K562 (cell line): ENCODE results near the gene YAE1. TPM values are rescaled to one million over a fixed set of nuclear protein-coding genes. Genes with fewer than 3 reads are reported as not detected.

ENCODE experiments used
- ATAC-seq: fragments of 200-7000 bp; cut with Tn5 transposase; 3 replicates; pipeline ENCODE4 v1.9.1; 2020; ENCODE audit warnings: moderate library complexity
- BruUV-seq: library from RNA; stranded (reverse); fragments of 400-500 nt; replicated peaks from 2 replicates; lab custom pipeline; 2021; lab: Mats Ljungman, UMichigan
- CTCF ChIA-PET: fragments of 300-600 bp; formaldehyde crosslinking; extraction: SDS; loops from one replicate; lab custom pipeline; 2021; ENCODE audit warnings: low intra/inter-chr PET ratio; lab: Yijun Ruan, JAX
- POLR2A ChIA-PET: fragments of 300-600, 350-650 bp; sonication (Branson Sonifier 250); formaldehyde crosslinking; extraction: SDS; loops from one replicate; lab custom pipeline; 2021; ENCODE audit warnings: antibody characterized with exemption, inconsistent platforms; lab: Yijun Ruan, JAX
- DNase-seq, 4 experiments: peaks; one replicate each; pipeline versions ENCODE4 v3.0.0 to v3.0.0-alpha.2; 2011 to 2018; ENCODE audit warnings: low spot score in 3 of 4, mixed read lengths in 3 of 4; ENCODE audit errors: extremely low read depth in 1 of 4
- FAIRE-seq: peaks from 2 replicates; lab custom pipeline; 2011; peaks lifted over from hg19 to GRCh38; lab: Jason Lieb, UNC
- H2AFZ ChIP-seq: 2 replicates; pipeline ENCODE4 v1.6.0; 2011; ENCODE audit warnings: low read depth, low read length, control low read depth, inconsistent platforms
- H3K27ac ChIP-seq: fragments of 200-600 bp; 3 replicates; pipeline ENCODE4 v1.8.0; 2011; ENCODE audit warnings: low read depth, mild to moderate bottlenecking, control low read depth, inconsistent platforms, low read length, moderate library complexity, mixed read lengths; ENCODE audit errors: extremely low read depth
- H3K27me3 ChIP-seq, 2 experiments: fragments of 300-600 bp in 1 of 2; 2 replicates in 1 of 2; 3 replicates in 1 of 2; pipeline versions ENCODE4 v1.6.0 to v1.8.0; 2011; ENCODE audit warnings: inconsistent platforms in 2 of 2, low read length in 2 of 2, mild to moderate bottlenecking in 1 of 2, mixed read lengths in 1 of 2, moderate library complexity in 1 of 2; ENCODE audit not compliant: control insufficient read depth in 2 of 2, insufficient read depth in 2 of 2
- H3K36me3 ChIP-seq: fragments of 300-600 bp; 3 replicates; pipeline ENCODE4 v1.8.0; 2011; ENCODE audit warnings: mild to moderate bottlenecking, low read length, inconsistent platforms; ENCODE audit not compliant: control insufficient read depth, insufficient read depth
- H3K4me1 ChIP-seq, 2 experiments: fragments of 200-600 bp in 1 of 2; replicated peaks in 1 of 2; 2 replicates in 1 of 2; 3 replicates in 1 of 2; pipeline versions ENCODE4 v1.5.1 to v1.8.0; 2011; ENCODE audit warnings: inconsistent platforms in 2 of 2, low read length in 2 of 2, mild to moderate bottlenecking in 1 of 2, mixed read lengths in 1 of 2, moderate library complexity in 1 of 2; ENCODE audit not compliant: control insufficient read depth in 2 of 2, insufficient read depth in 2 of 2
- H3K4me2 ChIP-seq: 2 replicates; pipeline ENCODE4 v1.6.1; 2011; ENCODE audit warnings: low read length, control low read depth, inconsistent platforms, mixed read lengths; ENCODE audit not compliant: insufficient read depth
- H3K4me3 ChIP-seq: fragments of 200-600 bp; sonication (generic), shearing (Covaris generic); 2 replicates; pipeline ENCODE4 v1.5.1; 2016; ENCODE audit warnings: control low read depth, inconsistent platforms
- H3K79me2 ChIP-seq: fragments of 200-600 bp; 3 replicates; pipeline ENCODE4 v1.8.0; 2011; ENCODE audit warnings: low read length, inconsistent platforms; ENCODE audit not compliant: control insufficient read depth, insufficient read depth
- H3K9ac ChIP-seq, 2 experiments: 2 replicates each; pipeline versions ENCODE4 v1.6.0 to v1.6.1; 2011; ENCODE audit warnings: low read depth in 2 of 2, low read length in 2 of 2, control low read depth in 1 of 2, inconsistent platforms in 1 of 2, mild to moderate bottlenecking in 1 of 2, mixed read lengths in 1 of 2; ENCODE audit not compliant: insufficient read depth in 1 of 2
- H3K9me1 ChIP-seq: one replicate; pipeline ENCODE4 v1.6.0; 2011; ENCODE audit warnings: inconsistent platforms, mild to moderate bottlenecking, low read length, moderate library complexity; ENCODE audit not compliant: control insufficient read depth, insufficient read depth
- H3K9me3 ChIP-seq: replicated peaks from 2 replicates; pipeline ENCODE4 v1.5.1; 2011; ENCODE audit warnings: low read depth, low read length, inconsistent platforms; ENCODE audit not compliant: control insufficient read depth, insufficient read depth
- H4K20me1 ChIP-seq: replicated peaks from 2 replicates; pipeline ENCODE4 v1.6.1; 2011; ENCODE audit warnings: low read length, inconsistent platforms, mixed read lengths; ENCODE audit not compliant: control insufficient read depth, insufficient read depth
- CBFA2T2 ChIP-seq: fragments of 450-650 bp; conservative IDR thresholded peaks from 2 replicates; pipeline ENCODE4 v1.6.1; 2017; ENCODE audit warnings: mild to moderate bottlenecking
- ETV6 ChIP-seq, 3 experiments: fragments of 150-350 bp in 1 of 3; sonication (generic) in 1 of 3; formaldehyde crosslinking in 1 of 3; IDR thresholded peaks; 2 replicates each; pipeline versions ENCODE4 v1.6.1 to v1.8.0; 2014 to 2022; ENCODE audit warnings: borderline replicate concordance in 2 of 3, low read depth in 2 of 3, antibody characterized with exemption in 1 of 3, low read length in 1 of 3, mild to moderate bottlenecking in 1 of 3, missing genetic modification reagents in 1 of 3
- JUN ChIP-seq, 2 experiments: sonication (generic) in 1 of 2; formaldehyde crosslinking in 1 of 2; IDR thresholded peaks; 2 replicates each; pipeline versions ENCODE4 v1.6.1 to v1.8.0; 2012 to 2022; ENCODE audit warnings: borderline replicate concordance in 2 of 2, mild to moderate bottlenecking in 2 of 2, improper control_type of control experiment in 1 of 2, low read depth in 1 of 2, low read length in 1 of 2, missing genetic modification reagents in 1 of 2
- KLF16 ChIP-seq: IDR thresholded peaks from 2 replicates; pipeline ENCODE4 v1.6.1; 2016; ENCODE audit warnings: antibody characterized with exemption
- MEIS2 ChIP-seq: fragments of 450-650 bp; IDR thresholded peaks from 2 replicates; pipeline ENCODE4 v1.6.1; 2014; ENCODE audit warnings: mild to moderate bottlenecking; ENCODE audit not compliant: partially characterized antibody
- PML ChIP-seq: IDR thresholded peaks from 2 replicates; pipeline ENCODE4 v1.6.1; 2012; ENCODE audit warnings: low read length, inconsistent platforms
- TAF9B ChIP-seq: fragments of 450-650 bp; IDR thresholded peaks from 2 replicates; pipeline ENCODE4 v1.6.1; 2018; ENCODE audit warnings: mild to moderate bottlenecking; ENCODE audit not compliant: partially characterized antibody
- ZNF586 ChIP-seq: fragments of 450-650 bp; formaldehyde crosslinking; conservative IDR thresholded peaks from 2 replicates; pipeline ENCODE4 v1.4.0; 2020; ENCODE audit warnings: mild to moderate bottlenecking, moderate library complexity
- WGBS: fragments of 100-300 bp; shearing (Covaris generic); methylation state at CpG from one replicate; pipeline ENCODE4 v1.1.6; 2016; ENCODE audit warnings: low coverage, mixed read lengths; ENCODE audit not compliant: insufficient coverage; ENCODE audit errors: missing lambda C conversion rate; 5-methylcytosine and 5-hydroxymethylcytosine counted together
- in situ Hi-C: fragments of 300-500 bp; cut with MboI; formaldehyde crosslinking; loops from 4 replicates; pipeline ENCODE4 v1.15.0; 2018; ENCODE audit warnings: inconsistent platforms, mixed read lengths
- intact Hi-C: fragments of 100-400 bp; cut with micrococcal nuclease; formaldehyde crosslinking; loops from 2 replicates; pipeline ENCODE4 v1.14.2; 2022
- polyA plus RNA-seq, 8 experiments: library from polyadenylated mRNA; depleted of rRNA in 4 of 8; stranded (reverse) in 5 of 8; unstranded in 3 of 8; fragments of >200 nt; fragmentation: Nextera tagmentation in 2 of 8; fragmentation: Illumina TruSeq in 1 of 8; extraction: Ambion mirVana in 2 of 8; extraction: Trizol in 1 of 8; gene quantifications; 2 replicates each; pipeline versions ENCODE4 v1.2.1 to v1.2.3, GENCODE V29; 2011 to 2014; ENCODE audit warnings: inconsistent platforms in 1 of 8, missing spikeins in 1 of 8
- total RNA-seq, 7 experiments: library from RNA; depleted of rRNA in 6 of 7; stranded (reverse); fragments of >200 nt in 6 of 7; fragmentation: Illumina TruSeq in 2 of 7; extraction: Trizol in 2 of 7; gene quantifications; 2 replicates each; pipeline versions ENCODE4 v1.2.1 to v1.2.3, GENCODE V29; 2011 to 2021; ENCODE audit warnings: low replicate concordance in 1 of 7
- TF ChIP-seq, protein P1 (sequence below): fragments of 200-400 bp; formaldehyde crosslinking; IDR thresholded peaks from 2 replicates; pipeline ENCODE4 v1.6.1; 2017; ENCODE audit warnings: mild to moderate bottlenecking, low read depth, low read length, moderate library complexity
- TF ChIP-seq, protein P2 (sequence below): IDR thresholded peaks from 2 replicates; pipeline ENCODE4 v1.6.1; 2014; ENCODE audit warnings: antibody characterized with exemption

The YAE1 gene
- total and polyA plus RNA-seq, 9 of the 15 experiments (the other 6 are each of a cell fraction or from before 2014, with no cell fraction given) = 15.2 to 63.4 (median 30.1) TPM

DNA sequence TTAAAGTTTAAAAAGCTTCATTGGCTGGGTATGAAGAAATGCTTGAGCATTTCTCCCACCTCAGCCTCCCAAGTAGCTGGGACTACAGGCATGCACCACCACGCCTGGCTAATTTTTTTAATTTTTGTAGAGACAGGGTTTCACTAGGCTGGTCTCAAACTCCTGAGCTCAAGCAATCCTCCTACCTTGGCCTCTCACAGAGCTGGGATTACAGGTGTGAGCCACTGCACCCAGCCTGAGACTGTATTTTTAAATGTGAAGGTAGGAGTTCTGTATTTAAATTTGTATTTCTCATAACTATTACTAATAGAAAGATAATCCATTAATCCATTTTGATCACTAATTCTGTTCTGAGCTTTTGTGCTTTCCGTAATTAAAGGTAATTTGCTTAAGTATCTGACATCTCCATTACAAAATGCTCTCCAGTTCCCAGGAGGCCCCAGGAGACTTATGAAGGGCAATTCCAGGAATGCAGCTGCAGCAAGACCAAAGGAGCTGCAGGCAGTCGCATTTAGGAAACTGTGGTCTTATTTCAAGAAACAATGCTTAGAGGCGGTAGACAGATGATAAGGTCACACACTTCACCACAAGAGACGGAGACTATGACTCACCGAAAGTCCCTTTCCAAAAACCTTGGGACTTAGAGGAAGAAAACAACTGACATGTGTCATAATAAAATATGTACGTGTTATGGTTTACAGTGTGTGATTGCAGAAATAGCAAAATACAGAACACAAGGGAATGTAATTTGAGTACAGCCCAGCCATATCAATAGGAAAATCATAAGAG lies 23.3 kb downstream of the YAE1 start:
- H3K9me1 ChIP-seq = no peaks in the 10 kb centered on the region
- peak; percentile 94 for FAIRE-seq
- BruUV-seq = no TSS peak
- H3K4me3 ChIP-seq = no peak overlapping the region
- DNase-seq = peak; percentile 56 to 92 (median 70)
- H3K4me2 ChIP-seq = peak overlapping the region; percentile 43
- in situ Hi-C loops = loop anchor here (10.0 kb wide), 1 partner anchor 465 kb away; no protein-coding TSS in a partner anchor
- POLR2A ChIA-PET = interaction anchor here (0.6 to 1.2 kb wide), 2 partner anchors 9 to 748 kb away, joined by 3 to 4 read pairs; no protein-coding TSS in a partner anchor
- peaks cover 4 to 15% of the 10 kb centered on the region in 2 experiments for H3K4me1 ChIP-seq
- peak overlapping the region; percentile 18 for H2AFZ ChIP-seq
- H3K36me3 ChIP-seq = no peaks in the 10 kb centered on the region
- H3K27ac ChIP-seq = peak overlapping the region; percentile 45; the same call in 1 of the 3 replicates
- H3K27me3 ChIP-seq = no peaks in the 10 kb centered on the region
- peak; percentile 92 for ATAC-seq
- 0 out of 4 replicates have a peak overlapping the region, but pooled peaks of 1 of the 2 experiments have one; percentile 7 for H3K9ac ChIP-seq
- no peaks in the 10 kb centered on the region for H3K9me3 ChIP-seq
- intact Hi-C loops = loop anchor here (1.0 kb wide), 1 partner anchor 34 kb away; the partner anchor contains the start of gene RALA
- no peaks in the 10 kb centered on the region for H3K79me2 ChIP-seq
- WGBS = 13% methylated on average over 7 of the region's 7 CpGs
- CTCF ChIA-PET = no interaction called here
- no peaks in the 10 kb centered on the region for H4K20me1 ChIP-seq
- TF ChIP-seq ZNF586 (CRISPR knock-in tag) (no peak), KLF16 (0 out of 2 replicates have a peak, but pooled peaks have one; percentile 10), TAF9B (peak; percentile 74), MEIS2 (peak; percentile 98), JUN (IDR thresholded peaks at IDR 0.05; ENCODE audit: borderline replicate concordance, low read depth, low read length) (peak; percentile 99), JUN (CRISPR knock-in tag; IDR thresholded peaks at IDR 0.05; ENCODE audit: borderline replicate concordance) (no peak), ETV6 (IDR thresholded peaks at IDR 0.05; ENCODE audit: borderline replicate concordance in 1 of 2, low read depth in 2 of 2, low read length in 1 of 2) (peak in 1 of 2 experiments; percentile 76; a peak in 1 of 4 replicates), ETV6 (CRISPR knock-in tag; IDR thresholded peaks at IDR 0.05; ENCODE audit: borderline replicate concordance) (no peak), CBFA2T2 (peak; percentile 62), PML (peak; percentile 47; the same call in 1 of the 2 replicates)
- TF ChIP-seq, protein P1, sequence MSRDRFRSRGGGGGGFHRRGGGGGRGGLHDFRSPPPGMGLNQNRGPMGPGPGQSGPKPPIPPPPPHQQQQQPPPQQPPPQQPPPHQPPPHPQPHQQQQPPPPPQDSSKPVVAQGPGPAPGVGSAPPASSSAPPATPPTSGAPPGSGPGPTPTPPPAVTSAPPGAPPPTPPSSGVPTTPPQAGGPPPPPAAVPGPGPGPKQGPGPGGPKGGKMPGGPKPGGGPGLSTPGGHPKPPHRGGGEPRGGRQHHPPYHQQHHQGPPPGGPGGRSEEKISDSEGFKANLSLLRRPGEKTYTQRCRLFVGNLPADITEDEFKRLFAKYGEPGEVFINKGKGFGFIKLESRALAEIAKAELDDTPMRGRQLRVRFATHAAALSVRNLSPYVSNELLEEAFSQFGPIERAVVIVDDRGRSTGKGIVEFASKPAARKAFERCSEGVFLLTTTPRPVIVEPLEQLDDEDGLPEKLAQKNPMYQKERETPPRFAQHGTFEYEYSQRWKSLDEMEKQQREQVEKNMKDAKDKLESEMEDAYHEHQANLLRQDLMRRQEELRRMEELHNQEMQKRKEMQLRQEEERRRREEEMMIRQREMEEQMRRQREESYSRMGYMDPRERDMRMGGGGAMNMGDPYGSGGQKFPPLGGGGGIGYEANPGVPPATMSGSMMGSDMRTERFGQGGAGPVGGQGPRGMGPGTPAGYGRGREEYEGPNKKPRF = no peak
- TF ChIP-seq, protein P2, sequence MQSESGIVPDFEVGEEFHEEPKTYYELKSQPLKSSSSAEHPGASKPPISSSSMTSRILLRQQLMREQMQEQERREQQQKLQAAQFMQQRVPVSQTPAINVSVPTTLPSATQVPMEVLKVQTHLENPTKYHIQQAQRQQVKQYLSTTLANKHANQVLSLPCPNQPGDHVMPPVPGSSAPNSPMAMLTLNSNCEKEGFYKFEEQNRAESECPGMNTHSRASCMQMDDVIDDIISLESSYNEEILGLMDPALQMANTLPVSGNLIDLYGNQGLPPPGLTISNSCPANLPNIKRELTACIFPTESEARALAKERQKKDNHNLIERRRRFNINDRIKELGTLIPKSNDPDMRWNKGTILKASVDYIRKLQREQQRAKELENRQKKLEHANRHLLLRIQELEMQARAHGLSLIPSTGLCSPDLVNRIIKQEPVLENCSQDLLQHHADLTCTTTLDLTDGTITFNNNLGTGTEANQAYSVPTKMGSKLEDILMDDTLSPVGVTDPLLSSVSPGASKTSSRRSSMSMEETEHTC = 0 out of 2 replicates have a peak, but pooled peaks have one; percentile 58
